HepG2 (cell line): ENCODE measurements around the gene TBC1D10A. TPM values are rescaled to one million over a fixed set of nuclear protein-coding genes. Genes with fewer than 3 reads are reported as not detected.

Source experiments
- ATAC-seq: fragments of 200-7000 bp; cut with Tn5 transposase; 3 replicates; pipeline ENCODE4 v1.9.1; 2020; ENCODE audit warnings: mild to moderate bottlenecking, moderate library complexity
- BruUV-seq: library from RNA; stranded (reverse); fragments of 400-500 nt; replicated peaks from 2 replicates; lab custom pipeline; 2021; lab: Mats Ljungman, UMichigan
- CTCF ChIA-PET: fragments of 300-600 bp; formaldehyde crosslinking; extraction: SDS; loops from one replicate; lab custom pipeline; 2021; ENCODE audit warnings: low total read pairs, inconsistent platforms, low intra/inter-chr PET ratio; lab: Yijun Ruan, JAX
- POLR2A ChIA-PET: fragments of 350-600 bp; sonication (Branson Sonifier 250); formaldehyde crosslinking; loops from one replicate; lab custom pipeline; 2020; ENCODE audit warnings: antibody characterized with exemption, inconsistent platforms; lab: Yijun Ruan, JAX
- DNase-seq: peaks from one replicate; pipeline ENCODE4 v3.0.0-alpha.2; 2015; ENCODE audit warnings: low spot score
- FAIRE-seq: peaks from 3 replicates; lab custom pipeline; 2011; peaks lifted over from hg19 to GRCh38; lab: Jason Lieb, UNC
- H2AFZ ChIP-seq: one replicate; pipeline ENCODE4 v1.6.1; 2011; ENCODE audit warnings: low read length, inconsistent platforms
- H3K27ac ChIP-seq: fragments of 300-600 bp; 3 replicates; pipeline ENCODE4 v1.8.0; 2011; ENCODE audit warnings: mixed run types, mild to moderate bottlenecking, mixed read lengths, low read length, inconsistent platforms; ENCODE audit not compliant: insufficient read depth; ENCODE audit errors: extremely low read length
- H3K27me3 ChIP-seq, 2 experiments: fragments of 200-600 bp in 1 of 2; 2 replicates in 1 of 2; 3 replicates in 1 of 2; pipeline versions ENCODE4 v1.6.0 to v1.8.0; 2011; ENCODE audit warnings: low read length in 2 of 2, mild to moderate bottlenecking in 2 of 2, moderate library complexity in 2 of 2, inconsistent platforms in 1 of 2; ENCODE audit not compliant: insufficient read depth in 2 of 2, control insufficient read depth in 1 of 2
- H3K36me3 ChIP-seq, 2 experiments: fragments of 200-600 bp in 1 of 2; replicated peaks in 1 of 2; 2 replicates in 1 of 2; 3 replicates in 1 of 2; pipeline versions ENCODE4 v1.5.1 to v1.8.0; 2011; ENCODE audit warnings: low read length in 2 of 2, inconsistent platforms in 1 of 2; ENCODE audit not compliant: insufficient read depth in 2 of 2, control insufficient read depth in 1 of 2
- H3K4me1 ChIP-seq: 2 replicates; pipeline ENCODE4 v1.5.1; 2012; ENCODE audit warnings: low read length, inconsistent platforms; ENCODE audit not compliant: insufficient read depth
- H3K4me2 ChIP-seq: 2 replicates; pipeline ENCODE4 v1.6.0; 2011; ENCODE audit warnings: low read depth, low read length, inconsistent platforms
- H3K4me3 ChIP-seq, 3 experiments: fragments of 200-600 bp in 1 of 3; sonication (generic), shearing (Covaris generic) in 1 of 3; replicated peaks in 1 of 3; 2 replicates each; pipeline ENCODE4 v1.5.1; 2011 to 2016; ENCODE audit warnings: low read length in 3 of 3, inconsistent platforms in 2 of 3, low read depth in 2 of 3, mild to moderate bottlenecking in 2 of 3, control low read depth in 1 of 3, mixed read lengths in 1 of 3; ENCODE audit not compliant: insufficient read depth in 1 of 3
- H3K79me2 ChIP-seq: one replicate; pipeline ENCODE4 v1.6.1; 2011; ENCODE audit warnings: low read length, inconsistent platforms; ENCODE audit not compliant: insufficient read depth
- H3K9ac ChIP-seq: 2 replicates; pipeline ENCODE4 v1.6.0; 2011; ENCODE audit warnings: mild to moderate bottlenecking, low read depth, low read length, inconsistent platforms; ENCODE audit not compliant: insufficient read depth
- H3K9me3 ChIP-seq: 2 replicates; pipeline ENCODE4 v1.5.1; 2012; ENCODE audit warnings: mild to moderate bottlenecking, low read length
- H4K20me1 ChIP-seq: 2 replicates; pipeline ENCODE4 v1.6.0; 2011; ENCODE audit warnings: inconsistent platforms, mild to moderate bottlenecking, low read length, moderate library complexity; ENCODE audit not compliant: insufficient read depth
- CTCF ChIP-seq: sonication (generic); formaldehyde crosslinking; IDR thresholded peaks from 2 replicates; pipeline ENCODE4 v1.5.0; 2020; ENCODE audit warnings: mild to moderate bottlenecking, missing genetic modification reagents, moderate library complexity
- DMAP1 ChIP-seq: IDR thresholded peaks from 2 replicates; pipeline ENCODE4 v1.6.1; 2016
- KDM2A ChIP-seq: sonication (generic); formaldehyde crosslinking; IDR thresholded peaks from 2 replicates; pipeline ENCODE4 v1.4.0; 2020; ENCODE audit warnings: low read depth, missing genetic modification reagents, borderline replicate concordance
- MIER3 ChIP-seq: IDR thresholded peaks from 2 replicates; pipeline ENCODE4 v1.6.1; 2016; ENCODE audit warnings: missing compliant biosample characterization, borderline replicate concordance
- RAD21 ChIP-seq: fragments of 450-650 bp; formaldehyde crosslinking; IDR thresholded peaks from 2 replicates; pipeline ENCODE4 v1.5.0; 2020; ENCODE audit warnings: mild to moderate bottlenecking
- RXRA ChIP-seq: sonication (generic); formaldehyde crosslinking; IDR thresholded peaks from 2 replicates; pipeline ENCODE4 v1.5.1; 2020; ENCODE audit warnings: missing genetic modification reagents
- SOX13 ChIP-seq, 3 experiments: fragments of 450-650 bp in 1 of 3; sonication (generic) in 1 of 3; formaldehyde crosslinking in 1 of 3; IDR thresholded peaks in 2 of 3; conservative IDR thresholded peaks in 1 of 3; 2 replicates each; pipeline versions ENCODE4 v1.5.0 to v1.6.1; 2016 to 2020; ENCODE audit warnings: antibody characterized with exemption in 1 of 3, mild to moderate bottlenecking in 1 of 3, missing compliant biosample characterization in 1 of 3, missing genetic modification reagents in 1 of 3, moderate library complexity in 1 of 3
- SRY ChIP-seq: sonication (generic); formaldehyde crosslinking; IDR thresholded peaks from 2 replicates; pipeline ENCODE4 v1.8.0; 2022; ENCODE audit warnings: mild to moderate bottlenecking, missing genetic modification reagents
- ZFY ChIP-seq: sonication (generic); formaldehyde crosslinking; IDR thresholded peaks from 2 replicates; pipeline ENCODE4 v1.4.0; 2020; ENCODE audit warnings: missing genetic modification reagents
- ZNF205 ChIP-seq: IDR thresholded peaks from 2 replicates; pipeline ENCODE4 v1.6.1; 2018; ENCODE audit warnings: missing biosample characterization, missing genetic modification reagents
- ZNF687 ChIP-seq: sonication (generic); formaldehyde crosslinking; IDR thresholded peaks from 2 replicates; pipeline ENCODE4 v1.5.1; 2020; ENCODE audit warnings: mild to moderate bottlenecking, missing genetic modification reagents, moderate library complexity
- ZNF761 ChIP-seq: sonication (generic); formaldehyde crosslinking; conservative IDR thresholded peaks from 2 replicates; pipeline ENCODE4 v1.4.0; 2020; ENCODE audit warnings: mild to moderate bottlenecking, missing genetic modification reagents
- WGBS: methylation state at CpG from one replicate; pipeline ENCODE4 v1.1.6; 2017; ENCODE audit warnings: low lambda C conversion rate; 5-methylcytosine and 5-hydroxymethylcytosine counted together
- in situ Hi-C: cut with HindIII; loops from 2 replicates; pipeline ENCODE4 v1.10.0; 2017; ENCODE audit warnings: low pct_unique_long_range_greater_than_20kb; ENCODE audit not compliant: extremely low pct_ligation_motif_present
- intact Hi-C: fragments of 100-400 bp; cut with micrococcal nuclease; formaldehyde crosslinking; loops from one replicate; pipeline ENCODE4 v1.10.0; 2022; ENCODE audit not compliant: unreplicated experiment
- polyA plus RNA-seq, 8 experiments: library from polyadenylated mRNA; depleted of rRNA in 3 of 8; stranded (reverse) in 7 of 8; unstranded in 1 of 8; fragments of >200 nt; fragmentation: Illumina TruSeq in 4 of 8; extraction: Trizol in 4 of 8; gene quantifications; 2 replicates each; pipeline versions ENCODE4 v1.2.1 to v1.2.3, GENCODE V29; 2011 to 2016; ENCODE audit warnings: low read depth in 4 of 8, missing spikeins in 1 of 8, mixed read lengths in 1 of 8; ENCODE audit not compliant: insufficient read depth in 1 of 8
- total RNA-seq, 5 experiments: library from RNA; depleted of rRNA; stranded (reverse); fragments of >200 nt; fragmentation: Illumina TruSeq; extraction: Trizol; gene quantifications; 2 replicates each; pipeline ENCODE4 v1.2.3, GENCODE V29; 2016; ENCODE audit warnings: low read depth in 1 of 5
- TF ChIP-seq, protein P1 (sequence below): sonication (generic); formaldehyde crosslinking; IDR thresholded peaks from 2 replicates; pipeline ENCODE4 v1.5.1; 2020; ENCODE audit warnings: missing genetic modification reagents, mild to moderate bottlenecking, borderline replicate concordance
- TF ChIP-seq, protein P2 (sequence below): IDR thresholded peaks from 2 replicates; pipeline ENCODE4 v1.6.1; 2012; ENCODE audit warnings: inconsistent platforms

Gene TBC1D10A
- total and polyA plus RNA-seq, 2 of the 13 experiments (the other 11 are each of a cell fraction or from before 2014, with no cell fraction given), result 4.2 to 4.9 TPM

GRCh38 chr22:30262917-30263741 is 63.6 kb downstream of the TBC1D10A start:
- under 1% methylated on average over 18 of the region's 27 CpGs for WGBS
- Histone ChIP-seq H3K9ac (peak overlapping the region; percentile 30; the same call in 1 of the 2 replicates), H4K20me1 (no peaks in the 10 kb centered on the region), H3K9me3 (no peaks in the 10 kb centered on the region), H3K27ac (no peak overlapping the region), H2AFZ (peak overlapping the region; percentile 37), H3K4me3 (peak overlapping the region; percentile 31 to 63 (median 36)), H3K27me3 (peaks cover 12 to 43% of the 10 kb centered on the region in 2 experiments), H3K79me2 (no peaks in the 10 kb centered on the region), H3K36me3 (no peaks in the 10 kb centered on the region), H3K4me2 (peak overlapping the region; percentile 80), H3K4me1 (peaks cover 32% of the 10 kb centered on the region)
- FAIRE-seq (peak; percentile 32), ATAC-seq (peak; percentile 62), DNase-seq (peak; percentile 64)
- ChIA-PET CTCF (interaction anchor here (1.1 to 2.1 kb wide), 3 partner anchors 24 to 124 kb away, joined by 4 to 20 read pairs (median 8); partner anchors contain the start of gene RNF215), POLR2A (interaction anchor here (1.0 kb wide), 1 partner anchor 94 kb away, joined by 3 read pairs; the partner anchor contains the start of genes CCDC157 and SF3A1)
- BruUV-seq, result no TSS peak
- intact Hi-C loops, result loop anchor here (1.0 kb wide), 1 partner anchor 23 kb away; no protein-coding TSS in a partner anchor
- in situ Hi-C loops, result loop anchor here (5.0 to 10.0 kb wide), 2 partner anchors 124 to 222 kb away; partner anchors contain the start of gene RNF215
- TF ChIP-seq SOX13 (IDR thresholded peaks at IDR 0.05) (no peak), SOX13 (CRISPR knock-in tag; conservative IDR thresholded peaks at IDR 0.05 in 1 of 2, IDR thresholded peaks at IDR 0.05 in 1 of 2) (0 out of 4 replicates have a peak, but pooled peaks of 1 of the 2 experiments have one; percentile 25), RXRA (CRISPR knock-in tag) (no peak), ZFY (CRISPR knock-in tag) (peak; percentile 25; the same call in 1 of the 2 replicates), MIER3 (CRISPR knock-in tag) (no peak), RAD21 (CRISPR knock-in tag) (peak; percentile 52), ZNF205 (CRISPR knock-in tag) (no peak), ZNF761 (CRISPR knock-in tag) (no peak), ZNF687 (CRISPR knock-in tag) (peak; percentile 67), KDM2A (CRISPR knock-in tag) (peak; percentile 77; the same call in 1 of the 2 replicates), SRY (CRISPR knock-in tag) (no peak), DMAP1 (CRISPR knock-in tag) (peak; percentile 52; the same call in 1 of the 2 replicates), CTCF (CRISPR knock-in tag) (peak; percentile 78)
- TF ChIP-seq, protein P1, sequence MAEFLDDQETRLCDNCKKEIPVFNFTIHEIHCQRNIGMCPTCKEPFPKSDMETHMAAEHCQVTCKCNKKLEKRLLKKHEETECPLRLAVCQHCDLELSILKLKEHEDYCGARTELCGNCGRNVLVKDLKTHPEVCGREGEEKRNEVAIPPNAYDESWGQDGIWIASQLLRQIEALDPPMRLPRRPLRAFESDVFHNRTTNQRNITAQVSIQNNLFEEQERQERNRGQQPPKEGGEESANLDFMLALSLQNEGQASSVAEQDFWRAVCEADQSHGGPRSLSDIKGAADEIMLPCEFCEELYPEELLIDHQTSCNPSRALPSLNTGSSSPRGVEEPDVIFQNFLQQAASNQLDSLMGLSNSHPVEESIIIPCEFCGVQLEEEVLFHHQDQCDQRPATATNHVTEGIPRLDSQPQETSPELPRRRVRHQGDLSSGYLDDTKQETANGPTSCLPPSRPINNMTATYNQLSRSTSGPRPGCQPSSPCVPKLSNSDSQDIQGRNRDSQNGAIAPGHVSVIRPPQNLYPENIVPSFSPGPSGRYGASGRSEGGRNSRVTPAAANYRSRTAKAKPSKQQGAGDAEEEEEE, result no peak
- TF ChIP-seq, protein P2, sequence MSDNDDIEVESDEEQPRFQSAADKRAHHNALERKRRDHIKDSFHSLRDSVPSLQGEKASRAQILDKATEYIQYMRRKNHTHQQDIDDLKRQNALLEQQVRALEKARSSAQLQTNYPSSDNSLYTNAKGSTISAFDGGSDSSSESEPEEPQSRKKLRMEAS, result peak; percentile 48; the same call in 1 of the 2 replicates
